GM18867 (cell line): ENCODE results near the gene RTN4R.
"Not testable (repeated sequence)": the region's sequence is repeated elsewhere in the genome, so short reads cannot be mapped to it uniquely, and the experiment has no call there.

Source experiments
- ATAC-seq: cut with Tn5 transposase; IDR thresholded peaks from one replicate; pipeline ENCODE4 v1.9.1; 2021; ENCODE audit warnings: mild to moderate bottlenecking, moderate library complexity; ENCODE audit not compliant: unreplicated experiment

The RTN4R gene

GRCh38 chr22:20272700-20273099, 4.6 kb upstream of the RTN4R start:
- no peak for ATAC-seq

GRCh38 chr22:20272174-20272573, 4.1 kb upstream of the RTN4R start:
- ATAC-seq = no peak

GRCh38 chr22:20271114-20271994, 3.2 kb upstream of the RTN4R start:
- ATAC-seq = no peak

- ATAC-seq = not testable (repeated sequence)
Observed at GRCh38 chr22:20270190-20271113, 2.3 kb upstream of the RTN4R start.

GRCh38 chr22:20269673-20270072, 1.6 kb upstream of the RTN4R start:
- ATAC-seq = not testable (repeated sequence)

GRCh38 chr22:20269201-20269600, 1.1 kb upstream of the RTN4R start:
- not testable (repeated sequence) for ATAC-seq

GRCh38 chr22:20267441-20268278, 458 bp downstream of the RTN4R start:
- no peak for ATAC-seq

GRCh38 chr22:20266667-20267440, 1.3 kb downstream of the RTN4R start:
- not testable (repeated sequence) for ATAC-seq

GRCh38 chr22:20265772-20266666, 2.1 kb downstream of the RTN4R start:
- ATAC-seq = not testable (repeated sequence)

- ATAC-seq = no peak
Observed at GRCh38 chr22:20264614-20265452, 3.3 kb downstream of the RTN4R start.

GRCh38 chr22:20263404-20264281, 4.5 kb downstream of the RTN4R start:
- not testable (repeated sequence) for ATAC-seq

GRCh38 chr22:20262582-20263147, 5.5 kb downstream of the RTN4R start:
- no peak for ATAC-seq

- ATAC-seq = no peak
Observed at GRCh38 chr22:20261848-20262581, 6.1 kb downstream of the RTN4R start.

GRCh38 chr22:20260071-20260765, 7.9 kb downstream of the RTN4R start:
- ATAC-seq = no peak

GRCh38 chr22:20259327-20259688, 8.8 kb downstream of the RTN4R start:
- no peak for ATAC-seq
